Measurements from ENCODE around the gene CADPS.
"Not testable (repeated sequence)": the region's sequence is repeated elsewhere in the genome, so short reads cannot be mapped to it uniquely, and the experiment has no call there.

Gene CADPS

GRCh38 chr3:62584636-62585035 is 290.6 kb downstream of the CADPS start:
- no peak for ATAC-seq
- TF ChIP-seq CSRNP3 (CRISPR knock-in tag; IDR thresholded peaks at IDR 0.05) (no peak), GLIS3 (CRISPR knock-in tag; IDR thresholded peaks at IDR 0.05) (no peak), OSR1 (CRISPR knock-in tag; IDR thresholded peaks at IDR 0.05) (no peak), ZNF70 (CRISPR knock-in tag; IDR thresholded peaks at IDR 0.05) (no peak)

- ATAC-seq: no peak
- TF ChIP-seq ZNF565 (CRISPR knock-in tag; conservative IDR thresholded peaks at IDR 0.05; ENCODE audit: low read depth): no peak
- TF ChIP-seq BACH2 (CRISPR knock-in tag; IDR thresholded peaks at IDR 0.05; ENCODE audit: borderline replicate concordance): no peak
- TF ChIP-seq OSR1 (CRISPR knock-in tag; IDR thresholded peaks at IDR 0.05): no peak
- no peak for TF ChIP-seq ZFP30 (CRISPR knock-in tag; IDR thresholded peaks at IDR 0.05)
- no peak for TF ChIP-seq CSRNP3 (CRISPR knock-in tag; IDR thresholded peaks at IDR 0.05)
- TF ChIP-seq ZC3H10 (CRISPR knock-in tag; IDR thresholded peaks at IDR 0.05): no peak
- TF ChIP-seq CSDC2 (CRISPR knock-in tag; IDR thresholded peaks at IDR 0.05): no peak
- TF ChIP-seq PPARA (CRISPR knock-in tag; IDR thresholded peaks at IDR 0.05; ENCODE audit: borderline replicate concordance): no peak
Measured at GRCh38 chr3:62582495-62583172, 292.6 kb downstream of the CADPS start.

GRCh38 chr3:62580485-62580884 is 294.7 kb downstream of the CADPS start:
- ATAC-seq: not testable (repeated sequence)

- no peak for TF ChIP-seq TOX (CRISPR knock-in tag; IDR thresholded peaks at IDR 0.05; ENCODE audit: borderline replicate concordance)
- no peak for TF ChIP-seq CSRNP3 (CRISPR knock-in tag; IDR thresholded peaks at IDR 0.05)
- no peak for TF ChIP-seq RARB (CRISPR knock-in tag; IDR thresholded peaks at IDR 0.05)
- TF ChIP-seq TSHZ2 (CRISPR knock-in tag; IDR thresholded peaks at IDR 0.05): no peak
- no peak for TF ChIP-seq POU6F1 (CRISPR knock-in tag; IDR thresholded peaks at IDR 0.05; ENCODE audit: borderline replicate concordance, low read depth)
- no peak for TF ChIP-seq ZFP30 (CRISPR knock-in tag; IDR thresholded peaks at IDR 0.05)
- TF ChIP-seq ESRRG (CRISPR knock-in tag; IDR thresholded peaks at IDR 0.05): no peak
- TF ChIP-seq BACH2 (CRISPR knock-in tag; IDR thresholded peaks at IDR 0.05; ENCODE audit: borderline replicate concordance): no peak
- TF ChIP-seq PPARA (CRISPR knock-in tag; IDR thresholded peaks at IDR 0.05; ENCODE audit: borderline replicate concordance): no peak
- no peak for TF ChIP-seq CREB5 (CRISPR knock-in tag; IDR thresholded peaks at IDR 0.05; ENCODE audit: low read depth)
- no peak for TF ChIP-seq ZNF70 (CRISPR knock-in tag; IDR thresholded peaks at IDR 0.05)
- no peak for TF ChIP-seq OSR1 (CRISPR knock-in tag; IDR thresholded peaks at IDR 0.05)
- no peak for TF ChIP-seq GLIS3 (CRISPR knock-in tag; IDR thresholded peaks at IDR 0.05)
- no peak for TF ChIP-seq PATZ1 (CRISPR knock-in tag; IDR thresholded peaks at IDR 0.05; ENCODE audit: borderline replicate concordance)
- TF ChIP-seq CSDC2 (CRISPR knock-in tag; IDR thresholded peaks at IDR 0.05): no peak
- no peak for TF ChIP-seq ZC3H10 (CRISPR knock-in tag; IDR thresholded peaks at IDR 0.05)
- ATAC-seq: no peak
Measured at GRCh38 chr3:62577153-62577552, 298.1 kb downstream of the CADPS start.
